Nucleus accumbens (tissue), 56 donors: ENCODE results near the gene INPP4A.

ENCODE experiments used
- DNase-seq, 56 donors: peaks; one replicate each; lab custom pipeline; 2025; lab: John Stamatoyannopoulos, UW

The INPP4A gene

GRCh38 chr2:98458667-98459380 is 14.2 kb downstream of the INPP4A start:
- DNase-seq, result no peak

GRCh38 chr2:98459496-98460175 is 15.0 kb downstream of the INPP4A start:
- no peak for DNase-seq

DNA sequence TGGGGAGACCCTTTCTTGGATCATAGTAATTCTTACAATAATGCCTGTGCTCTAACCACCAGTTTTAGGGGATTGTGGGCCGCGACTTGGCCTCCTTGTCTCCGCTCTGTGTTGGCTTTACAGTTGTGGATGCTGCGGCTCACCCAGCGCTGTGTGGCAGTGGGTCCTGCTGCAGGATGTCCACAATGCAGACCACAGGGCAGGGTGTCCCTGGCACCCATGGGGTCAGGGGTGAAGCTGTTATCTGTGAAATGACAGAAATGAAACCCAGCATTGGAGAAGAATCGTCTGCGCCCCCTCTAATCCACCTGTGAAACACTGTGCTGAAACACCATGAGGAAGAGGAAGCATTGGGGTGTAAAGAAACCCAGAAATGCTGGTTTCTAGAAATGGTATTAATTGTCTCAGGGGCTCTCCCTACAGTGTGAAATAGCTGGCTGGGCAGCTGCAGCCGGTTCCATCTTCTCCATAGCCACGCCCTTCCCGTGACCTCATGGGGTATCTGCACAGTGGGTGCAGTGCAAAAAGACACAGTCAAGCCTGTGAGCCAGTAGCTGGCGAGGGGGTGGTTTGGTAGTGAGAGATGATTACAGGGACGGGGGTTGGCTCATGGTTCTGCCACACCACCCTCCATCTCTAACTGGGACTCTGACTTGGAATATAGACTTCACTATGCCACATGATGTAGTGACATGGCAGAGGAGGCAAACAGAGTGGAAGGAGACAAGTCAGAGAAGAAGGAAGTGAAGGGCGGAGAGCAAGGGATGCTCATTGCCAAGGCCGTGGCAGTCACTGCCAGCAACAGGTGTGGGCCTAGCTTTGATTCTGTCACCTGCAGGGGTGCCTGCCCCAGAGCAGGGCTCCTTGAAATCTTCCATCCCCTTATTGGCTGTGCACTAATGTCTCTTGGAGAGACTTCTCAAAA is 16.2 kb downstream of the INPP4A start:
- DNase-seq, result no peak

DNA sequence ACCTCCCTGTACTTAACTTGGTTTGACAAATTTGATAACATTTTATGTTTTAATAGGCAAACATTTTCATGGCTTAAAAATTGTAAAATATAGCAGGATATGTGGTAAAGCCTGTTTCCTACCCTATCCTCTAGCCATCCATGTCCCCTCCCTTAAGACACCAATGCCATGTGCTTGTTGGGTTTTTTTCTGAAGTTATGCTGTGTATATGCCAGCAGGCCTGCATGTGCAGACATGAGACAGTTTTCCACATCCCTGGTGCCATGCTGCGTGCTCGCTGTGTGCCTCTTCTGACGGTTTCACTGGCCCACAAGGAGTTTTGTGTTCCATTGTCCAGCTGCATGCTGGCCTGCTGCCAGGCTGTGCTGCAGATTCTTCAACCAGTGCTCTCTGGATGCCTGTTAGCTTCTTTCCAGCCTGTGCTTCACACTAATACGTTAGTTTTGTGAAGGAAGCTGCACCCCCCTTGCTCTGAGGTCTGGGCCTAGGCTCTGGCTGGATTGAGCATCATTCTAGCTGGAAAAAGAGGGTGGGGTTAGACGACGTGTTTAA is 16.9 kb downstream of the INPP4A start:
- peak in 18 of 56 donors; percentile 19 to 75 (median 31) for DNase-seq

- no peak for DNase-seq
Observed at GRCh38 chr2:98463081-98463481, 18.4 kb downstream of the INPP4A start.

DNA sequence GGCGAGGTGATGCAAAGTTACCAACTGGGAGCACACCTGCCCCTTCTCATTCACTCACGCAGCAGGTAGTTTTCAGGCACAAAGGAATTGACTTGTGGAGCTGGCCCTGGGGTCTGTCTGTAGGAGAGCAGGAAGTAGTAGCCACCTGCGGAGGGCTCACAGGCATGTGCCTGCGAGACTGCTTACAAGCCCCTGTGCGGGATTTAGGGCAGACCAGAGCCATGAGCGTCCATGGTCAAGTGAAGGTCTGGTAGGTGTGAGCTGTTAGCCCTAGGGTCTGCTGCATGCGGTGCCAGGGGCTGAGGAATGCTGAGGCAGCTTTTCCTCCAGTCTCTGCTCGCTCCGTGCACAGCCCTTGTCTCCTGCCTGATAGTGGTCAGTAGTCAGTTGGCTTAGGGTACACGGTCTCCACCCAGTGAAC is 18.9 kb downstream of the INPP4A start:
- DNase-seq, result no peak

DNA sequence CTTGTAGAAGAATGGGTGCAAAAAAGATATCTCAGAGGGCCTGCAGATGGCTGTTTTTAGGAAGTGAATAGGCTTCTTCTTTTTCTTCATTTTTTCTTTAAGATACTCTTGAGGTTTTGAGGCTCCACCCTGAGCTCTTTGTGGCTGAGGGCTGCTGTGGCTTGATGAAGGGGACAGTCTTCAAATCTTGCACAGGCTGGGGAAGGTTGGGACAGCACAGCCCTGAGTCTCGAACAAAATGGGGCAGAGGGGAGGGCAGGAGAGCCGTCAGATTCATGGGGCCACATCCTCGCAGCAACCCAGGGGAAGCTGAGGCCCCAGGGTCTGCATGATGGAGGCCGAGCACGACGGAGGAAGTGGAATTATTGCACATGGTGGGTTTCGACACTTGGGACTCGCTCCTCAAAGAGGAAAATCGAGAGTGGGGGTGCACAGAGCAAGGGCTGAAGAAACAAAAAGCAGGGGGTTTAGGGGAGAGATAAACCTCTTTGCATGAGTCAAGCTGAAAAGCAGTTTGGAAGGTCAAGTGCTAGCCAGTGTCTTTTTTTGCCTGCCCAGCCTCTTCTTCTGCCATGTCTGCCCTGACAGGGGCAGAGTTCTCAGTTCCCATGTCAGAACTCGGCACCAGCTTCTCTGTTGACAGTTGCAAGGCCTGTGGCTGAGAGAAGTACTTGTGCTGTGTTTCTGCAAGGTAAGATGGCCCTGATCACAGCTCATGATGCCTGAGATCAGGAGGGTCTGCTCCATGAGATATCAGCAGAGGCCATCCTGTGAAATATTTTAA is 19.5 kb downstream of the INPP4A start:
- no peak for DNase-seq

- no peak for DNase-seq
Observed at GRCh38 chr2:98464772-98465310, 20.2 kb downstream of the INPP4A start.

DNA sequence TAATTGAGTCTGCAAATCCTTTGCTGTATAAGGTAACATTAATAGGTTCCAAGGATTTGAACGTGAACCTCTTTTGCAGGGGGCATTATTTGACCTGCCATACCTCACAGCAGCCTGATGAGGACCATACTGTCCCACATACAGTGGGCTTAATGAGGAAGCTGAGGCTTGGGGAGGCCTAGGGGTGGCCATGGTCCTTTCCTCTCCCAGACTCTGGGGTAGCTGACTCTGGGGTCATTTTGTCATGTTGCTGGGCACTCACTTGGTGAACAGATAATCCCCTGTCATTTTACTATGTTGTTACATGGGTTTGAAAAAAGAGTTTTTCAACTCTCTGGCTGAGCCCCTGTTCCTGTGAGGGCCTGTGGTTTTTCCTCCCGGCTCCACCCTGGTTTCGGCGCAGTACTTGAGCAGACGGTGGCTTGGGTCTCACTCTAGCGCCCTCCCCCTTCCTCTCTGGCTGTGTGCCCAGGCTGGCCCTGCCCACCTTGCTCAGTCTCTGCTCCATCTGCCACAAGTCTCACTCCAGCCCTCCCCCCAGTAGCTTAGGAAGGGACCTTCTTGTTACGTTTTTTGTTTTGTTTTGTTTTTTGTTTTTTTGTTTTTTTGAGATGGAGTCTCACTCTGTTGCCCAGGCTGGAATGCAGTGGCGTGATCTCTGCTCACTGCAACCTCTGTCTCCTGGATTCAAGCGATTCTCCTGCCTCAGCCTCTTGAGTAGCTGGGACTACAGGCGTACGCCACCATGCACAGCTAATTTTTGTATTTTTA is 21.0 kb downstream of the INPP4A start:
- DNase-seq, result peak in 9 of 56 donors; percentile 15 to 53 (median 36)

GRCh38 chr2:98467082-98467536 is 22.5 kb downstream of the INPP4A start:
- no peak for DNase-seq

DNA sequence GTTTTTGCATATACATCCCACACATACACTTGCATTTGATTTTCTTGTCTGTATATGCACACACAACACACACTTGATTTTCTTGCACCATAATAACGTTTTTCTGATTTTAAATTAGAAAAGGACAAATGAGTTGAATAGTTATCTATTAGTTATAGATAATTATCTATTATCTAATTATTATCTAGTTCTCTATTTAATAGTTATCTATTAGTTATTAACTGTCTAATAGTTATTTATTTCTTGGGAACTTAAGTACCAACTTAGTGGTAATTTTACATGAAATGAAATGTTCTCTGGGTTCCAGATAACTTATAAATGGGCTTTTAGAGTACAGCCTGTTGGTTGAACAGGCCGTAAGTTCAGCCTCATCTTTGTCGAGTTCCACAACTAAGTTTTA is 23.0 kb downstream of the INPP4A start:
- no peak for DNase-seq

- DNase-seq, result peak in 8 of 56 donors; percentile 14 to 58 (median 29)
Observed at GRCh38 chr2:98468621-98469236, 24.1 kb downstream of the INPP4A start.

GRCh38 chr2:98469862-98470544 is 25.3 kb downstream of the INPP4A start:
- DNase-seq, result no peak

GRCh38 chr2:98470851-98471255 is 26.2 kb downstream of the INPP4A start:
- no peak for DNase-seq

GRCh38 chr2:98471402-98472131 is 26.9 kb downstream of the INPP4A start:
- no peak for DNase-seq

GRCh38 chr2:98472132-98472650 is 27.5 kb downstream of the INPP4A start:
- no peak for DNase-seq
